Retinal pigment epithelial cell (primary cell): ENCODE results near the gene CRYBG1.
"Not testable (repeated sequence)": the region's sequence is repeated elsewhere in the genome, so short reads cannot be mapped to it uniquely, and the experiment has no call there.

Experiments used
- DNase-seq: peaks from one replicate; pipeline ENCODE4 v3.0.0-alpha.2; 2010; ENCODE audit warnings: low read depth
- H3K4me3 ChIP-seq: 2 replicates; pipeline ENCODE4 v1.5.1; 2011; ENCODE audit warnings: mild to moderate bottlenecking, low read length, control low read depth, moderate library complexity
- TF ChIP-seq, protein P1 (sequence below): conservative IDR thresholded peaks from 2 replicates; pipeline ENCODE4 v1.5.1; 2011; ENCODE audit warnings: low read depth, low read length, control low read depth, inconsistent platforms

CRYBG1 gene

DNA sequence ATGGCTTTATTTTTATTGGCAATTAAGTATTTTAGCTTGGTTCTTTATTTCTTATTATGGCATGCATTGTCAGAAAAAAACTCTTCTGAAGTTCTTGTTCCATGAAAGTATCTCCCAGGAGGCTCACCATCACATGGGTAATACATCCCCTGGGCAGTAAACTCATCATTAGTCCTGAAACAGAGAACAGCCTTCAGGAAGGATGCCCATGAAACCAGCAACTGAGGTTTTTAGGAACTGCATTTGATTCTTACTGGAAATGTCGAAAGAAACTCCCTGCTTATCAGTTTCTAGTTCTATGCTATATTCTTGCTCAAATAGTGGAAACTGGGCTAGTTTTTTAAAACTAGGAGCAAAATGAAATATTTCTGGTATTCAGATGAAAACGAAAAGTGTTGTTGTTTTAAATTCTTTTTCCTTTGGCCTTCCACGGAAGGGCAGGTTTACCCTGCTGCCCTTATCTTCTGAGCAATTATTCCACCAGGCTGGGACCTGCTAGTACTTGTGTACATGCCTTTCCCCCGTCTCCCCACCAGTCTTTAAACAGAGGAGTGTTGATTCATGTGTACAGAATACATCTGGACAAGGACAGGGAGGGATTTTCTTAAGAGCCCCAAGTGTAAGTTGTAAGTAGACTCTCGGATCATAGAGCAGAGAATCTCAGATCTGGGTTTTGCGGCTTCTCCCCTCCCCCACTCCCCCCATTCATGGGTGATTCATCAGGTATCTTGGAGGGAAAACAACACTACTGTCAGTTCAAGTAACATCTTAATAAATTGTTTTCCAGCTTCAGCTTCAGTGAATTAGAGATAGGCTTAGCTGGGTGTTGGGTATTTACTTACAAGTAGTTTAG is 187.3 kb downstream of the CRYBG1 start:
- DNase-seq = peak; percentile 59
- no peak overlapping the region for H3K4me3 ChIP-seq

DNA sequence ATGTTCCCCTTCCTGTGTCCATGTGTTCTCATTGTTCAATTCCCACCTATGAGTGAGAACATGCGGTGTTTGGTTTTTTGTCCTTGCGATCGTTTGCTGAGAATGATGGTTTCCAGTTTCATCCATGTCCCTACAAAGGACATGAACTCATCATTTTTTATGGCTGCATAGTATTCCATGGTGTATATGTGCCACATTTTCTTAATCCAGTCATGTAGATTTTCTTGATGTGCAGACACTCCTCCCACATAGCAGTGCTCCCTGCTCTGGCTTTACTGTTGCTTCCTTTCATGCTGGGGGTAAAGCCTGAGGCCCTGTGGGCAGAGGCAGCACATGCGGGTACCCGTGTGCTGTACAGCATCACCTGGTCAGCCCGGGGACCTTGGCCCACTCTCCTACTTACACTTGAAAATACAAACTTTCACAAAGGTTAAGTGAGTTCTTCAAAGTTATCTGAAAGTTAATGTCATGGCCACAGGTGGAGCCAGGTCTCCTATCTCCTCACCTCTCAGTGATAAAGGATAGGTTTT is 188.5 kb downstream of the CRYBG1 start:
- DNase-seq, H3K4me3 ChIP-seq: not testable (repeated sequence)

More for the DNA sequence above, 187.3 kb downstream of the CRYBG1 start:
- TF ChIP-seq, protein P1, sequence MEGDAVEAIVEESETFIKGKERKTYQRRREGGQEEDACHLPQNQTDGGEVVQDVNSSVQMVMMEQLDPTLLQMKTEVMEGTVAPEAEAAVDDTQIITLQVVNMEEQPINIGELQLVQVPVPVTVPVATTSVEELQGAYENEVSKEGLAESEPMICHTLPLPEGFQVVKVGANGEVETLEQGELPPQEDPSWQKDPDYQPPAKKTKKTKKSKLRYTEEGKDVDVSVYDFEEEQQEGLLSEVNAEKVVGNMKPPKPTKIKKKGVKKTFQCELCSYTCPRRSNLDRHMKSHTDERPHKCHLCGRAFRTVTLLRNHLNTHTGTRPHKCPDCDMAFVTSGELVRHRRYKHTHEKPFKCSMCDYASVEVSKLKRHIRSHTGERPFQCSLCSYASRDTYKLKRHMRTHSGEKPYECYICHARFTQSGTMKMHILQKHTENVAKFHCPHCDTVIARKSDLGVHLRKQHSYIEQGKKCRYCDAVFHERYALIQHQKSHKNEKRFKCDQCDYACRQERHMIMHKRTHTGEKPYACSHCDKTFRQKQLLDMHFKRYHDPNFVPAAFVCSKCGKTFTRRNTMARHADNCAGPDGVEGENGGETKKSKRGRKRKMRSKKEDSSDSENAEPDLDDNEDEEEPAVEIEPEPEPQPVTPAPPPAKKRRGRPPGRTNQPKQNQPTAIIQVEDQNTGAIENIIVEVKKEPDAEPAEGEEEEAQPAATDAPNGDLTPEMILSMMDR = no peak

- H3K4me3 ChIP-seq = no peak overlapping the region
- DNase-seq = no peak
- TF ChIP-seq, protein P1 = no peak
These were observed 189.0 kb downstream of the CRYBG1 start for GRCh38 chr6:106549521-106549920.

DNA sequence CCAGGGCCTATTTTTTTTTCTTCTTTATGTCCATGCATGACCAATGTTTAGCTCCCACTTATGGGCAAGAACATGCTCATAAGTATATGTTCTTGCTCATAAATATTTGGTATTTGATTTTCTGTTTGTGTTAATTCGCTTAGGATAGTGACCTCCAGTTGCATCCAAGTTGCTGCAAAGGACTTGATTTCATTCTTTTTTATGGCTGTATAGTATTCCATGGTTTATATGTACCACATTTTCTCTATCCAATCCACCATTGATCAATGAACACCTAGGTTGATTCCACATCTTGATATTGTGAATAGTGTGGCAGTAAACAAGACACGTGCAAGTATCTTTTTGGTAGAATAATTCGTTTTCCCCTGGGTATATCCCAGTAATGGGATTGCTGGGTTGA is 190.6 kb downstream of the CRYBG1 start:
- no peak for DNase-seq
- TF ChIP-seq, protein P1 = no peak

DNA sequence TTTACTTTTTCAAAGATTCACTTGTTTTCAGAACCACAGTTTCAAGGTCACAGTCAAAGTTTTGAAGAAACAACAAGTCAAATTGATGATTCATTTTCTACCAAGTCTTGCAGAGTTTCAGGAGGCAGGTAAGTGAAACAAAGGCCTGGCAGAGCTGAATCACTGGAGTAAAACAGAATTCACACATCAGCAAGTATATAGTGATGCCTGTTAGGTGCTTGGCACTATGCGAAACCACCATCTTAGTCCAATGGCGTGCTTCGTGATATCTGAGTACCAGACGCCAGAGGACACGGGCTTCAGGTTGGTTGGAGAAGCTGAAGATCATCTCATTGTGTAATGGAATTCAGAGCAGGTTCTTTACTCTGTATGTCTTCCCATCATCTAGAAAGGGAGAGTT is 192.9 kb downstream of the CRYBG1 start:
- DNase-seq = no peak
- TF ChIP-seq, protein P1 = no peak
- H3K4me3 ChIP-seq = no peak overlapping the region

More for the DNA sequence above, 190.6 kb downstream of the CRYBG1 start:
- no peak overlapping the region for H3K4me3 ChIP-seq

- TF ChIP-seq, protein P1 = no peak
- H3K4me3 ChIP-seq = no peak overlapping the region
- no peak for DNase-seq
These were observed 195.2 kb downstream of the CRYBG1 start for GRCh38 chr6:106555767-106556166.

DNA sequence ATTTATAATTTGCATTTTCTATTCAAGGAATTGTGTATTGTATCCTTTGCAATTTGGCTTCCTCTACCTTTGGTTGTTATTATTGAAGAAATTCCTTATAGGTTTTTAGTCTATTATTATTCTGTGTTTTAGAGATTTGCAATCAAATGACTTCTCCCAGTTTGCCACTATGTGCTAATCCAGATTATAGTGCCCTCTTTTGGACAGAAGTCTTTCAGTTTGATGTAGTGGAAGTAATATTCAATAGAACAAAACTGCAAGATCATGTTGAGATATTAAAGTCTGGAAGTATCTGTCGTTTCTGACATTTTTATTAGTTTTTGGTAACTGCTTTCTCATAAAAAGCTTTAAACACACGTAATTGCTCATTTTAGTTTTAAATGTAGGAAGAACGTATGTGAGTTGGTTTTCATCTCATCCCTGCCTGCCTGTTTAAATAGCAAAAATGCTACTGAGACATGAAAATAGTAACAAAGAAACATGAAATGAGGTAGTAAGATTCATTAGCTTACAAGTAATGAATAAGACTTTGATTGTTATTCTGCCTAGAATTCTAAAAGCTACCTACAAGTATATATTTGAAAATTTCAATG is 195.9 kb downstream of the CRYBG1 start:
- H3K4me3 ChIP-seq = no peak overlapping the region
- TF ChIP-seq, protein P1 = peak; percentile 41
- no peak for DNase-seq
